Esophagus squamous epithelium (tissue), 4 donors: ENCODE data around the gene NTN3.

Source experiments
- POLR2A ChIP-seq, 4 donors: fragments of 450-650 bp; IDR thresholded peaks; one replicate each; pipeline ENCODE4 v1.6.1; 2017; ENCODE audit warnings: antibody characterized with exemption in 4 of 4, mild to moderate bottlenecking in 4 of 4, moderate library complexity in 3 of 4
- TF ChIP-seq, protein P1 (sequence below), 6 experiments: fragments of 450-650 bp in 4 of 6; fragments of 200-600 bp in 2 of 6; sonication (generic) in 2 of 6; IDR thresholded peaks; one replicate each; pipeline ENCODE4 v1.5.1; 2016 to 2019; ENCODE audit warnings: antibody characterized with exemption in 6 of 6, mild to moderate bottlenecking in 4 of 6, moderate library complexity in 4 of 6

DNA sequence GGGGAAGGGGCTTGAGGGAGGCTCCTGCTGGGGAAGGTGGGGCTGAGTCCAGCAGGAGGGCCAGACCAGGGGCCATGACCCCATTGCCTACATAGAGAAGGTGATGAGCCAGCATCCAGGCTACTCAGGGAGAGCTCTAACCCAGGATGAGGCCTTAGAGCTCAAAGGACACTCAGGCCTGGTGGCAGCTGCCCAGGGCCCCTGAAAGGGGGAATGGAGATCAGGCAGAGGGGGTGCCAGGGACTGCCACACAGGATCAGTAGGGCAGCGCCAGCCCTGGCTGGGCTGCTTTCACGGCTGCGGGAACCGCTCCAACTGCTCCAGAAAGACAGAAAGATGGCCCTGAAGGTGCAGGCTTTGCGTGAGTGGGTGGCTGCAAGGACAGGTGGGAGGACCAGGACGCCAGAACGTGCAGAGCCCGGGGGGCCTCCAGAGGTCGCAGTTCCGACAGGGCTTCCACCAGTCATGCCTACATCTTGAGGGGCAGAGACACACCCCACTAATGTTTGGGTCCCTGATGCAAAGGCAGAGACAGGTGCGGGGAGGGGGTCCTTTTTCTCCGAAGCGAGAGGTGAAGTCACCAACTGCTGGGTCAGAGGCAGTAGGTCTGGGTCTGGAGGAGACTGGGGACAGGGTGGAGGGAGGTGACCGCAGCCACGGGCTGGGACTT, 41.8 kb downstream of the NTN3 start:
- TF ChIP-seq, protein P1, sequence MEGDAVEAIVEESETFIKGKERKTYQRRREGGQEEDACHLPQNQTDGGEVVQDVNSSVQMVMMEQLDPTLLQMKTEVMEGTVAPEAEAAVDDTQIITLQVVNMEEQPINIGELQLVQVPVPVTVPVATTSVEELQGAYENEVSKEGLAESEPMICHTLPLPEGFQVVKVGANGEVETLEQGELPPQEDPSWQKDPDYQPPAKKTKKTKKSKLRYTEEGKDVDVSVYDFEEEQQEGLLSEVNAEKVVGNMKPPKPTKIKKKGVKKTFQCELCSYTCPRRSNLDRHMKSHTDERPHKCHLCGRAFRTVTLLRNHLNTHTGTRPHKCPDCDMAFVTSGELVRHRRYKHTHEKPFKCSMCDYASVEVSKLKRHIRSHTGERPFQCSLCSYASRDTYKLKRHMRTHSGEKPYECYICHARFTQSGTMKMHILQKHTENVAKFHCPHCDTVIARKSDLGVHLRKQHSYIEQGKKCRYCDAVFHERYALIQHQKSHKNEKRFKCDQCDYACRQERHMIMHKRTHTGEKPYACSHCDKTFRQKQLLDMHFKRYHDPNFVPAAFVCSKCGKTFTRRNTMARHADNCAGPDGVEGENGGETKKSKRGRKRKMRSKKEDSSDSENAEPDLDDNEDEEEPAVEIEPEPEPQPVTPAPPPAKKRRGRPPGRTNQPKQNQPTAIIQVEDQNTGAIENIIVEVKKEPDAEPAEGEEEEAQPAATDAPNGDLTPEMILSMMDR (IDR thresholded peaks at IDR 0.05) = no peak
- TF ChIP-seq POLR2A (IDR thresholded peaks at IDR 0.05) = no peak
